ENCODE data around the gene TPD52L1. TPM values are rescaled to one million over a fixed set of nuclear protein-coding genes. Genes with fewer than 3 reads are reported as not detected.

TPD52L1 gene
- total and polyA plus RNA-seq, 8 donors, result 21.2 to 51.6 (median 24.4) TPM

DNA sequence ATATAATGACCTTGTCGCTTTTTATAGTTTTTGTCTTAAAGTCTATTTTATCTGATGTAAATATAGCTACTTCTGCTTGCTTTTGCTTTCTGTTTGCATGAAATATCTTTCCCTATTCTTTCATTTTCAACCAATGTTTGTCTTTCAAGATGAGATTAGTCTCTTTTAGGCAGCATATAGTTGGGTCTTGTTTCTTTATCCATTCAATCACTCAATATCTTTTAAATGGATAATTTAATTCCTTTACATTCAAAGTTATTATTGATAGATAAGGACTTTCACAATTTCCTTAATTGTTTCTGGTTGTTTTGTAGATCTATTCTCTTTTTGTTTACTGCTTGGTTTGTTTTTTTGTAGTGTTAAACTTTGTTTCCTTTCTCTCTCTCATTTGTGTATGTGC lies 43.5 kb upstream of the TPD52L1 start:
- H3K4me3 ChIP-seq, result no peak overlapping the region
- peaks cover 0 to 4% (median 0%) of the 10 kb centered on the region in 4 donors for H3K9me3 ChIP-seq
- H3K36me3 ChIP-seq, result no peaks in the 10 kb centered on the region
- no peak for FAIRE-seq
- H3K27ac ChIP-seq, result no peak overlapping the region
- TF ChIP-seq, protein P1, sequence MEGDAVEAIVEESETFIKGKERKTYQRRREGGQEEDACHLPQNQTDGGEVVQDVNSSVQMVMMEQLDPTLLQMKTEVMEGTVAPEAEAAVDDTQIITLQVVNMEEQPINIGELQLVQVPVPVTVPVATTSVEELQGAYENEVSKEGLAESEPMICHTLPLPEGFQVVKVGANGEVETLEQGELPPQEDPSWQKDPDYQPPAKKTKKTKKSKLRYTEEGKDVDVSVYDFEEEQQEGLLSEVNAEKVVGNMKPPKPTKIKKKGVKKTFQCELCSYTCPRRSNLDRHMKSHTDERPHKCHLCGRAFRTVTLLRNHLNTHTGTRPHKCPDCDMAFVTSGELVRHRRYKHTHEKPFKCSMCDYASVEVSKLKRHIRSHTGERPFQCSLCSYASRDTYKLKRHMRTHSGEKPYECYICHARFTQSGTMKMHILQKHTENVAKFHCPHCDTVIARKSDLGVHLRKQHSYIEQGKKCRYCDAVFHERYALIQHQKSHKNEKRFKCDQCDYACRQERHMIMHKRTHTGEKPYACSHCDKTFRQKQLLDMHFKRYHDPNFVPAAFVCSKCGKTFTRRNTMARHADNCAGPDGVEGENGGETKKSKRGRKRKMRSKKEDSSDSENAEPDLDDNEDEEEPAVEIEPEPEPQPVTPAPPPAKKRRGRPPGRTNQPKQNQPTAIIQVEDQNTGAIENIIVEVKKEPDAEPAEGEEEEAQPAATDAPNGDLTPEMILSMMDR (IDR thresholded peaks at IDR 0.05), result no peak
- no peak for ATAC-seq
- no peaks in the 10 kb centered on the region for H3K27me3 ChIP-seq
- H3K4me1 ChIP-seq, result no peaks in the 10 kb centered on the region
- intact Hi-C loops (cut with DNase I), result loop anchor here in 2 of 3 donors (5.0 to 10.0 kb wide), 2 partner anchors 245 to 248 kb away; no protein-coding TSS in a partner anchor
- 81 to 85% methylated on average over 1 of the region's 1 CpG for WGBS, 2 donors
- DNase-seq, result no peak

DNA sequence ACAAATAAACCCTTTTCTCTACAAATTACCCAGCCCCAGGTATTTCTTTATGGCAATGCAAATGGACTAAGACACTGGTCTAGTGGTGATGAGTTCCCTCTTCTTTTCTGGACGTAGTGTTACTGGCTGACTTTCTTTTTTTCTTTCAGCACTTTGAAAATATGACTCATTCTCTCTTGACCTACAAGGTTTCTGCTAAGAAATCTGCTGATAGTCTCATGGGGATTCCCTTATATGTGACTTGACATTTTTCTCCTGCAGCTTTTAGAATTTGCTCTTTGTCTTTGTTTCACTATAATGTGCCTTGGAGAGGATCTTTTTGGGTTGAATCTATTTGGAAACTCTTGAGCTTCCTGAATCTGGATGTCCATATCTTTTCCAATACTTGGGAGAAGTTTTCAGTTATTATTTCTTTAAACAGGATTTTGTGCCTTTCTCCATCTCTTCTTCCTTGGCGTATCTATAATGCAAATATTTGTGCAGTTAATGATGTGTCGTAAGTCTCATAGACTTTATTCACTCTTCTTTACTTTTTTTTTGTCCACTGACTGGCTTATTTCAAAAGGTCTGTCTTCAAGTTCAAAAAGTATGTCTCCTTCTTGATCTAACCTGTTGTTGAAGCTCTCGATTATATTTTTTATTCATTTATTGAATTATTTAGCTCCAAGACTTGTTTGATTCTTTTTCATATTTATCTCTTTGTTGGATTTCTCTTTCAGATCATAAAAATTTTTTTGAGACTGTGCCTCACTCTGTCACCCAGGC lies 42.2 kb upstream of the TPD52L1 start:
- 82 to 90% methylated on average over 4 of the region's 4 CpGs for WGBS, 2 donors
- H3K36me3 ChIP-seq, result no peaks in the 10 kb centered on the region
- ATAC-seq (no peak), DNase-seq (no peak), FAIRE-seq (no peak)
- H3K9me3 ChIP-seq, result peaks cover 0 to 4% (median 0%) of the 10 kb centered on the region in 4 donors
- intact Hi-C loops (cut with DNase I), result loop anchor here in 2 of 3 donors (5.0 to 10.0 kb wide), 2 partner anchors 247 to 249 kb away; no protein-coding TSS in a partner anchor
- no peak overlapping the region for H3K27ac ChIP-seq
- no peak overlapping the region for H3K4me3 ChIP-seq
- TF ChIP-seq, protein P1 (IDR thresholded peaks at IDR 0.05), result no peak
- no peaks in the 10 kb centered on the region for H3K27me3 ChIP-seq
- no peaks in the 10 kb centered on the region for H3K4me1 ChIP-seq

DNA sequence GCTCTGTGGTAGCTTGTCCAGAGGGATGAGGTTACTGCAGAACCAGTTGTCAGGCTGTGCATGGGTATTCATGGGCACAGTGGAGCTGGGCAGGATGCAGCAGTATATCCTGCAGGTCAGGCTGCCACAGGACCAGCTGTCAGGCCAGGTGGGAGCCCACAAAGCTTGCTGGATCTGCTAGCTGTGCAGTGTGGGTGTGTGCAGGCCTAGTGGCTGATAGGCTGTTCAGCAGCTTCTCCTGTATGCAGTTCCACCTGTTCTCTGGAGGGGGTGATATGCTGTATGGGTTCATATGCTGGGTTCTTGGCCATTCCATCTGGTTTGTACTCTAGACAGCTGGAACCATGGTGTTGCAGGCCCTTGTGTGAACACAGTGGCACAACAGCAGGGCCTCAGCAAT lies 40.6 kb upstream of the TPD52L1 start:
- Histone ChIP-seq H3K27ac (no peak overlapping the region), H3K27me3 (no peaks in the 10 kb centered on the region), H3K4me3 (no peak overlapping the region), H3K9me3 (peaks cover 0 to 4% (median 0%) of the 10 kb centered on the region in 4 donors), H3K4me1 (no peaks in the 10 kb centered on the region), H3K36me3 (no peaks in the 10 kb centered on the region)
- ATAC-seq (no peak), DNase-seq (no peak), FAIRE-seq (no peak)
- intact Hi-C loops (cut with DNase I), result loop anchor here (2.0 to 10.0 kb wide), 3 partner anchors 242 to 251 kb away; no protein-coding TSS in a partner anchor
- TF ChIP-seq, protein P1 (IDR thresholded peaks at IDR 0.05), result no peak

DNA sequence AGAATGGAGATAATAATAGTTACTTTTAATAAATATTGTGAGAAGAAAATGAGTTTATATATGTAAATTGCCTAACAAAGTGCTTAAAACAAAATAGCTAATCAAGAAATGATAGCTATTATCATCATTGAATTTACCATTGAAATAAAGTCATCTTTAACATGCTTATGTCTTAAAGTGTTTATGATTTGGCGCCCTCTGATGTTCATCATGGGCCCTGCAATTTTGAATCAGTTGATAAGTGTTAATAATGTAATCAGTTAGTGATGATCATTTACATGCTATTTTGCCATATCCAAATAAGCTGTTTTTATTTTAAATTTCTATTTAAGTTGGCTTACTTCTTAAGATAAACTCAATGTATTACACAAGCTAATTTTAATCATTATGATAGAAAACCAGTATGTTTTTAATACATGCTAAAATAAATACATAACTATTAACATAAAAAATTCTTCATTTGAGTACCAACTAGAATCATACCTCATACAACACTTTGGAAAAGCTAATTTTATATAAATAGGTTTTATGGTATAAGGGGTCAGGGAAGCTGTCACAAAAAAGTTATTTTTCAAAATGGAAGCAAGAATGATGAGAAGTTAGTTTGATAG lies 39.2 kb upstream of the TPD52L1 start:
- H3K36me3 ChIP-seq, result no peaks in the 10 kb centered on the region
- ATAC-seq (peak in 3 of 4 donors; percentile 63 to 77 (median 75)), DNase-seq (peak in 3 of 6 donors; percentile 23 to 60 (median 33)), FAIRE-seq (peak; percentile 98)
- TF ChIP-seq, protein P1 (IDR thresholded peaks at IDR 0.05), result peak; percentile 28 to 77 (median 66)
- 0 to 1% methylated on average over 1 of the region's 1 CpG for WGBS, 2 donors
- H3K27ac ChIP-seq, result no peak overlapping the region
- no peaks in the 10 kb centered on the region for H3K27me3 ChIP-seq
- H3K4me3 ChIP-seq, result no peak overlapping the region
- peaks cover 0 to 4% (median 0%) of the 10 kb centered on the region in 4 donors for H3K9me3 ChIP-seq
- intact Hi-C loops (cut with DNase I), result loop anchor here in 2 of 3 donors (5.0 to 10.0 kb wide), 2 partner anchors 250 to 252 kb away; no protein-coding TSS in a partner anchor
- no peaks in the 10 kb centered on the region for H3K4me1 ChIP-seq

Data from pancreas (tissue), 10 donors.